K562 (cell line): ENCODE results near the gene APEX2. TPM values are rescaled to one million over a fixed set of nuclear protein-coding genes. Genes with fewer than 3 reads are reported as not detected.

Experiments
- ASH1L ChIP-seq: fragments of 450-650 bp; IDR thresholded peaks from 2 replicates; pipeline ENCODE4 v1.6.1; 2018; ENCODE audit warnings: borderline replicate concordance, mild to moderate bottlenecking, low read depth; ENCODE audit not compliant: partially characterized antibody
- CBFA2T2 ChIP-seq: fragments of 450-650 bp; conservative IDR thresholded peaks from 2 replicates; pipeline ENCODE4 v1.6.1; 2017; ENCODE audit warnings: mild to moderate bottlenecking
- E2F1 ChIP-seq: sonication (generic); formaldehyde crosslinking; IDR thresholded peaks from 2 replicates; pipeline ENCODE4 v1.8.1; 2023; ENCODE audit warnings: mild to moderate bottlenecking, missing genetic modification reagents, moderate library complexity
- FOXM1 ChIP-seq, 2 experiments: fragments of 450-650 bp in 1 of 2; sonication (generic) in 1 of 2; formaldehyde crosslinking in 1 of 2; IDR thresholded peaks; 2 replicates each; pipeline versions ENCODE4 v1.6.1 to v1.9.0; 2017 to 2022; ENCODE audit warnings: low read depth in 2 of 2, mild to moderate bottlenecking in 2 of 2, missing genetic modification reagents in 1 of 2, moderate library complexity in 1 of 2
- FOXP1 ChIP-seq: sonication (generic); formaldehyde crosslinking; IDR thresholded peaks from 2 replicates; pipeline ENCODE4 v1.8.0; 2022; ENCODE audit warnings: mild to moderate bottlenecking, missing genetic modification reagents
- GATAD2B ChIP-seq: fragments of 450-650 bp; IDR thresholded peaks from 2 replicates; pipeline ENCODE4 v1.6.1; 2017; ENCODE audit warnings: mild to moderate bottlenecking, borderline replicate concordance
- HNRNPLL ChIP-seq: fragments of 200-400 bp; formaldehyde crosslinking; IDR thresholded peaks from 2 replicates; pipeline ENCODE4 v1.6.1; 2017; ENCODE audit warnings: low read length, low read depth, mild to moderate bottlenecking; ENCODE audit not compliant: poor library complexity, severe bottlenecking
- MITF ChIP-seq: IDR thresholded peaks from 2 replicates; pipeline ENCODE4 v1.6.1; 2014; ENCODE audit warnings: antibody characterized with exemption
- MXD1 ChIP-seq: fragments of 250-450 bp; sonication (Bioruptor Pico); IDR thresholded peaks from 2 replicates; pipeline ENCODE4 v1.8.0; 2021; ENCODE audit warnings: borderline replicate concordance, mild to moderate bottlenecking, moderate library complexity; ENCODE audit not compliant: poor library complexity, severe bottlenecking
- NFRKB ChIP-seq: fragments of 450-650 bp; IDR thresholded peaks from 2 replicates; pipeline ENCODE4 v1.6.1; 2016; ENCODE audit warnings: low read depth
- PHTF2 ChIP-seq: fragments of 250-450 bp; sonication (Bioruptor Pico); IDR thresholded peaks from 2 replicates; pipeline ENCODE4 v1.5.0; 2021; ENCODE audit warnings: mild to moderate bottlenecking
- SMAD3 ChIP-seq: fragments of 450-650 bp; formaldehyde crosslinking; conservative IDR thresholded peaks from 2 replicates; pipeline ENCODE4 v1.4.0; 2020; ENCODE audit warnings: mild to moderate bottlenecking
- USF1 ChIP-seq: sonication (generic); formaldehyde crosslinking; IDR thresholded peaks from 2 replicates; pipeline ENCODE4 v1.9.0; 2022; ENCODE audit warnings: mild to moderate bottlenecking, missing genetic modification reagents
- ZBTB2 ChIP-seq: fragments of 450-650 bp; IDR thresholded peaks from 2 replicates; pipeline ENCODE4 v1.6.1; 2016; ENCODE audit warnings: antibody characterized with exemption
- ZBTB43 ChIP-seq: sonication (generic); formaldehyde crosslinking; IDR thresholded peaks from 2 replicates; pipeline ENCODE4 v1.8.0; 2023; ENCODE audit warnings: mild to moderate bottlenecking, missing genetic modification reagents
- ZBTB7A ChIP-seq: IDR thresholded peaks from 2 replicates; pipeline ENCODE4 v1.6.1; 2011; ENCODE audit warnings: low read depth, mild to moderate bottlenecking, low read length, moderate library complexity, borderline replicate concordance; ENCODE audit not compliant: control insufficient read depth
- ZBTB8A ChIP-seq: fragments of 450-650 bp; IDR thresholded peaks from 2 replicates; pipeline ENCODE4 v1.6.1; 2018; ENCODE audit warnings: mild to moderate bottlenecking, moderate library complexity; ENCODE audit not compliant: partially characterized antibody
- ZNF175 ChIP-seq: fragments of 200-800 bp; sonication (Bioruptor generic); IDR thresholded peaks from 2 replicates; pipeline ENCODE4 v1.6.1; 2016; ENCODE audit warnings: low read depth, mild to moderate bottlenecking, missing genetic modification characterization, missing compliant biosample characterization
- ZNF354B ChIP-seq: fragments of 250-450 bp; sonication (Bioruptor Pico); IDR thresholded peaks from 2 replicates; pipeline ENCODE4 v1.4.0; 2020
- ZNF41 ChIP-seq: fragments of 250-450 bp; sonication (Bioruptor Pico); conservative IDR thresholded peaks from 2 replicates; pipeline ENCODE4 v1.4.0; 2020; ENCODE audit warnings: mild to moderate bottlenecking
- ZNF699 ChIP-seq: fragments of 250-450 bp; sonication (Bioruptor Pico); IDR thresholded peaks from 2 replicates; pipeline ENCODE4 v1.8.0; 2021; ENCODE audit warnings: mild to moderate bottlenecking, moderate library complexity; ENCODE audit not compliant: insufficient replicate concordance
- ZNF830 ChIP-seq: fragments of 250-450 bp; sonication (Bioruptor Pico); IDR thresholded peaks from 2 replicates; pipeline ENCODE4 v1.5.0; 2021; ENCODE audit warnings: mild to moderate bottlenecking
- polyA plus RNA-seq, 8 experiments: library from polyadenylated mRNA; depleted of rRNA in 4 of 8; stranded (reverse) in 5 of 8; unstranded in 3 of 8; fragments of >200 nt; fragmentation: Nextera tagmentation in 2 of 8; fragmentation: Illumina TruSeq in 1 of 8; extraction: Ambion mirVana in 2 of 8; extraction: Trizol in 1 of 8; gene quantifications; 2 replicates each; pipeline versions ENCODE4 v1.2.1 to v1.2.3, GENCODE V29; 2011 to 2014; ENCODE audit warnings: inconsistent platforms in 1 of 8, missing spikeins in 1 of 8
- total RNA-seq, 7 experiments: library from RNA; depleted of rRNA in 6 of 7; stranded (reverse); fragments of >200 nt in 6 of 7; fragmentation: Illumina TruSeq in 2 of 7; extraction: Trizol in 2 of 7; gene quantifications; 2 replicates each; pipeline versions ENCODE4 v1.2.1 to v1.2.3, GENCODE V29; 2011 to 2021; ENCODE audit warnings: low replicate concordance in 1 of 7

APEX2 gene
- total and polyA plus RNA-seq, 9 of the 15 experiments (the other 6 are each of a cell fraction or from before 2014, with no cell fraction given): 9.4 to 34.2 (median 25.9) TPM

- TF ChIP-seq ZNF354B (CRISPR knock-in tag) (no peak), FOXP1 (CRISPR knock-in tag) (no peak), PHTF2 (CRISPR knock-in tag) (no peak), FOXM1 (IDR thresholded peaks at IDR 0.05; ENCODE audit: low read depth) (peak; percentile 94), FOXM1 (CRISPR knock-in tag; IDR thresholded peaks at IDR 0.05; ENCODE audit: low read depth) (no peak), E2F1 (no peak), CBFA2T2 (peak; percentile 99), ZNF830 (CRISPR knock-in tag) (no peak), USF1 (CRISPR knock-in tag) (no peak), HNRNPLL (no peak), ZBTB7A (no peak), SMAD3 (CRISPR knock-in tag) (0 out of 2 replicates have a peak, but pooled peaks have one; percentile 36), ASH1L (no peak), MITF (peak; percentile 76; the same call in 1 of the 2 replicates), ZBTB8A (no peak), MXD1 (no peak), ZBTB43 (CRISPR knock-in tag) (no peak), ZNF41 (CRISPR knock-in tag) (no peak), GATAD2B (peak; percentile 21; the same call in 1 of the 2 replicates), ZNF699 (CRISPR knock-in tag) (no peak), ZBTB2 (peak; percentile 42; the same call in 1 of the 2 replicates), NFRKB (no peak), ZNF175 (peak; percentile 90)
These were observed 14.7 kb downstream of the APEX2 start (continued) for GRCh38 chrX:55014897-55015299.
